Embryonic facial prominence (tissue), 1 donor: Measurements from ENCODE around the gene MAP3K21.

ENCODE experiments used
- DNase-seq: peaks from one replicate; pipeline ENCODE4 v3.0.0-alpha.2; 2016; ENCODE audit errors: extremely low spot score

Gene MAP3K21

GRCh38 chr1:233327651-233328141, at the start of gene MAP3K21:
Gene MAP3K21, plus strand, starts transcription at chr1:233327724. Its CDS starts 305 bp downstream, at chr1:233328029.
- DNase-seq, result no peak

GRCh38 chr1:233278631-233279030, 48.9 kb upstream of the MAP3K21 start:
- no peak for DNase-seq

- DNase-seq, result no peak
Measured at GRCh38 chr1:233279971-233280370, 47.6 kb upstream of the MAP3K21 start.

GRCh38 chr1:233281711-233282581, 45.6 kb upstream of the MAP3K21 start:
- DNase-seq, result no peak

GRCh38 chr1:233282582-233282886, 45.0 kb upstream of the MAP3K21 start:
- DNase-seq, result no peak

GRCh38 chr1:233289676-233290075, 37.8 kb upstream of the MAP3K21 start:
- no peak for DNase-seq

- no peak for DNase-seq
Measured at GRCh38 chr1:233290396-233291034, 37.0 kb upstream of the MAP3K21 start.

- no peak for DNase-seq
Measured at GRCh38 chr1:233293556-233294446, 33.7 kb upstream of the MAP3K21 start.

- DNase-seq, result no peak
Measured at GRCh38 chr1:233294913-233295236, 32.6 kb upstream of the MAP3K21 start.

GRCh38 chr1:233295237-233295974, 32.1 kb upstream of the MAP3K21 start, which contains the start of gene PCNX2:
Gene PCNX2, minus strand, starts transcription at chr1:233295725. Its CDS starts 247 bp downstream, at chr1:233295478.
- peak; percentile 16 for DNase-seq

GRCh38 chr1:233295975-233296322, 31.6 kb upstream of the MAP3K21 start:
- DNase-seq, result no peak

- DNase-seq, result no peak
Measured at GRCh38 chr1:233299450-233299849, 28.1 kb upstream of the MAP3K21 start.

- DNase-seq, result no peak
Measured at GRCh38 chr1:233300326-233300725, 27.2 kb upstream of the MAP3K21 start.

- no peak for DNase-seq
Measured at GRCh38 chr1:233304489-233305102, 22.9 kb upstream of the MAP3K21 start.

GRCh38 chr1:233313434-233314155, 13.9 kb upstream of the MAP3K21 start:
- no peak for DNase-seq

GRCh38 chr1:233315718-233316301, 11.7 kb upstream of the MAP3K21 start:
- no peak for DNase-seq

GRCh38 chr1:233316473-233316872, 11.1 kb upstream of the MAP3K21 start:
- no peak for DNase-seq

- DNase-seq, result no peak
Measured at GRCh38 chr1:233319272-233319671, 8.3 kb upstream of the MAP3K21 start.

GRCh38 chr1:233320023-233320422, 7.5 kb upstream of the MAP3K21 start:
- DNase-seq, result no peak

- no peak for DNase-seq
Measured at GRCh38 chr1:233323718-233324117, 3.8 kb upstream of the MAP3K21 start.
